Psoas muscle (tissue), 8 donors: Measurements from ENCODE around the gene PABPC5. TPM values are rescaled to one million over a fixed set of nuclear protein-coding genes. Genes with fewer than 3 reads are reported as not detected.

Source experiments
- ATAC-seq, 4 donors: fragments of 200-7000 bp; cut with Tn5 transposase; one replicate each; pipeline ENCODE4 v1.9.1; 2020; ENCODE audit warnings: moderate library complexity in 3 of 4, mild to moderate bottlenecking in 2 of 4
- DNase-seq, 2 donors: peaks; one replicate each; pipeline ENCODE4 v3.0.0-alpha.2; 2020
- H3K27ac ChIP-seq: fragments of 200-600 bp; one replicate; pipeline ENCODE4 v1.8.0; 2022
- H3K27me3 ChIP-seq, 3 donors: fragments of 200-600 bp in 1 of 3; one replicate each; pipeline versions ENCODE4 v1.6.1 to v1.8.0; 2013 to 2022; ENCODE audit warnings: low read length in 2 of 3, mild to moderate bottlenecking in 2 of 3, moderate library complexity in 1 of 3; ENCODE audit not compliant: insufficient read depth in 3 of 3
- H3K36me3 ChIP-seq, 2 donors: fragments of 200-600 bp in 1 of 2; one replicate each; pipeline versions ENCODE4 v1.6.1 to v1.8.0; 2013 to 2022; ENCODE audit warnings: low read depth in 1 of 2, mild to moderate bottlenecking in 1 of 2, moderate library complexity in 1 of 2; ENCODE audit not compliant: insufficient read depth in 1 of 2
- H3K4me1 ChIP-seq: fragments of 200-600 bp; one replicate; pipeline ENCODE4 v1.8.0; 2022
- H3K4me3 ChIP-seq: fragments of 200-600 bp; one replicate; pipeline ENCODE4 v1.8.0; 2022; ENCODE audit warnings: mild to moderate bottlenecking
- H3K9me3 ChIP-seq: fragments of 200-600 bp; one replicate; pipeline ENCODE4 v1.8.0; 2022
- CTCF ChIP-seq: fragments of 200-600 bp; IDR thresholded peaks from one replicate; pipeline ENCODE4 v1.8.0; 2022; ENCODE audit warnings: antibody characterized with exemption
- WGBS, 3 donors: extraction: QIAGEN DNeasy Blood & Tissue Kit; methylation state at CpG; one replicate each; pipeline versions ENCODE4 v1.1.6 to v1.1.7; 2013; 5-methylcytosine and 5-hydroxymethylcytosine counted together
- intact Hi-C, 2 donors: fragments of 100-400 bp; cut with DNase I; formaldehyde crosslinking; loops; one replicate each; pipeline versions ENCODE4 v1.11.0 to v1.14.2; 2022
- long read RNA-seq, 2 donors: library from polyadenylated mRNA; unstranded; transcript quantifications; one replicate each; pipeline ENCODE4 v2.0.0, GENCODE V29; 2021
- polyA plus RNA-seq, 3 donors: library from polyadenylated mRNA; stranded (reverse); fragments of 200-250 nt; gene quantifications; one replicate each; pipeline ENCODE4 v1.2.3, GENCODE V29; 2013
- total RNA-seq, 4 donors: library from RNA; stranded (reverse); fragmentation: NEBNext Ultra II Directional in 2 of 4; extraction: Animal tissue kit (Norgen Biotek cat#: 25700) in 2 of 4; gene quantifications; one replicate each; pipeline versions ENCODE4 v1.2.1 to v1.2.4, GENCODE V29; 2021 to 2023
- donor health status: healthy with polysubstance abuse.
- donor health status: DM: no; HTN: no; CAD: no; lungs with moderate emphysema.
- donor health status: Bipolar disorder and iron deficiency.
- donor health status: healthy.
- donor health status: DM: yes; HTN: yes; CAD: no.
- donor health status: DM: no; HTN: no; CAD: no.
- donor health status: DM: no; HTN: no; CAD: no.
- donor health status: DM: yes; HTN: yes; CAD: no.

PABPC5 gene
- total RNA-seq: 1 to 10 TPM in 1 of 4 donors, under 1 TPM in 3; 0.27 to 1.5 (median 0.40) TPM
- polyA plus RNA-seq: under 1 TPM; 0.21 to 0.37 (median 0.32) TPM
- long read RNA-seq, donor 1: 0 reads
- long read RNA-seq, donor 2: 0 reads

- H3K27me3 ChIP-seq: peaks cover 0 to 43% (median 3%) of the 10 kb centered on the region in 3 donors
- no peak within 1 kb of the TSS for H3K27ac ChIP-seq
- H3K4me1 ChIP-seq: no peaks in the 10 kb centered on the region
- intact Hi-C loops: no loop called here
- no peaks in the 10 kb centered on the region for H3K9me3 ChIP-seq
- no peak for TF ChIP-seq CTCF
- H3K4me3 ChIP-seq: peak within 1 kb of the TSS; percentile 50
- DNase-seq: peak; percentile 82 to 87
- no peaks in the 10 kb centered on the region for H3K36me3 ChIP-seq
- peak; percentile 60 to 96 (median 78) for ATAC-seq
- 5 to 7% (median 5%) methylated on average over 31 to 48 of the region's 48 CpGs for WGBS, 3 donors
These were observed at the start of gene PABPC5 for GRCh38 chrX:91434351-91435168. PABPC5 (plus strand) TSS chrX:91434839; CDS start chrX:91435578, 739 bp downstream.

DNA sequence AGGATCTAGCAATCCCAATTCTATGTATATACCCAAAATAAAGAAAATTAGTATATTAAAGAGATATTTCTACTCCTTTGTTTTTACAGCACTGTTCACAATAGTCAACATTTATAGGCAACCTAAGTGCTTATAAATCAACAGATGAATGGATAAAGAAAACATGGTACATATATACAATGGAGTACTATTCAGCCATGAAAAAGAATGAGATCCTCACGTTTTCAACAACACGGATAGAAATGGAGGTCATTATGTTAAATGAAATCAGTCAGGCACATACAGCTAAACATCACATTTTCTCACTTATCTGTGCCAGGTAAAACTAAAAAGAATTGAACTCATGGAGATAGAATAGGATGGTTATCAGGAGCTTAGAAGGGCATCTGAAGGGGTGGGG, 45.6 kb upstream of the PABPC5 start:
- Histone ChIP-seq H3K9me3 (peaks cover 6% of the 10 kb centered on the region), H3K4me1 (no peaks in the 10 kb centered on the region), H3K36me3 (no peaks in the 10 kb centered on the region), H3K27ac (no peak overlapping the region), H3K4me3 (no peak overlapping the region), H3K27me3 (no peaks in the 10 kb centered on the region)
- 76 to 85% (median 81%) methylated on average over 2 of the region's 2 CpGs for WGBS, 3 donors
- intact Hi-C loops: no loop called here
- TF ChIP-seq CTCF: no peak
- ATAC-seq (no peak), DNase-seq (no peak)

- WGBS, 3 donors: 7 to 17% (median 16%) methylated on average over 6 of the region's 6 CpGs
These were observed 19.9 kb upstream of the PABPC5 start for GRCh38 chrX:91414713-91415112.

DNA sequence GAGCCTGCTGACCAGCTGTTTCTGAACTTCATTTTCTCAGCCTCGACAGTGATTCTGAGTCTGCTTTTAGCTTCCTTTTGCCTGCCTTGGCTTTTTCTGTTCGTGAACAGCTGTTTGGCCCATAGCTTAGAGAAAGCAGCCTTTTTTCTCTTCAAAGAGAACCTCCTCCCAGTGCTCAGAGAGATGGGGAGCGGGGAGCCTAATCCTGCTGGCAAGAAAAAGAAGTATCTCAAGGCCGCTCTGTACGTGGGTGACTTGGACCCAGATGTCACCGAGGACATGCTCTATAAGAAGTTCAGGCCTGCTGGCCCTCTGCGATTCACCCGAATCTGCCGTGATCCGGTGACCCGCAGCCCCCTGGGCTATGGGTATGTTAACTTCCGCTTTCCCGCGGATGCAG, 756 bp downstream of the PABPC5 start:
- ATAC-seq: no peak
- no peaks in the 10 kb centered on the region for H3K4me1 ChIP-seq
- 11 to 18% (median 14%) methylated on average over 14 of the region's 14 CpGs for WGBS, 3 donors
- H3K4me3 ChIP-seq: peak overlapping the region; percentile 50
- H3K27ac ChIP-seq: no peak overlapping the region
- no peaks in the 10 kb centered on the region for H3K9me3 ChIP-seq
- no peak for TF ChIP-seq CTCF
- intact Hi-C loops: no loop called here
- H3K27me3 ChIP-seq: peaks cover 0 to 43% (median 3%) of the 10 kb centered on the region in 3 donors
- H3K36me3 ChIP-seq: no peaks in the 10 kb centered on the region
- DNase-seq: no peak

More at GRCh38 chrX:91414713-91415112, 19.9 kb upstream of the PABPC5 start:
- TF ChIP-seq CTCF: peak; percentile 35
- Histone ChIP-seq H3K9me3 (no peaks in the 10 kb centered on the region), H3K27ac (no peak overlapping the region), H3K36me3 (no peaks in the 10 kb centered on the region), H3K4me3 (no peak overlapping the region), H3K4me1 (no peaks in the 10 kb centered on the region), H3K27me3 (peaks cover 0 to 4% (median 0%) of the 10 kb centered on the region in 3 donors)
- no peak for DNase-seq
- intact Hi-C loops: no loop called here
- ATAC-seq: no peak
